GM19351 (cell line): Measurements from ENCODE around the gene UBE2D1.

ENCODE experiments used
- ATAC-seq: cut with Tn5 transposase; IDR thresholded peaks from one replicate; pipeline ENCODE4 v1.9.1; 2021; ENCODE audit warnings: mild to moderate bottlenecking, moderate library complexity; ENCODE audit not compliant: unreplicated experiment

The UBE2D1 gene

DNA sequence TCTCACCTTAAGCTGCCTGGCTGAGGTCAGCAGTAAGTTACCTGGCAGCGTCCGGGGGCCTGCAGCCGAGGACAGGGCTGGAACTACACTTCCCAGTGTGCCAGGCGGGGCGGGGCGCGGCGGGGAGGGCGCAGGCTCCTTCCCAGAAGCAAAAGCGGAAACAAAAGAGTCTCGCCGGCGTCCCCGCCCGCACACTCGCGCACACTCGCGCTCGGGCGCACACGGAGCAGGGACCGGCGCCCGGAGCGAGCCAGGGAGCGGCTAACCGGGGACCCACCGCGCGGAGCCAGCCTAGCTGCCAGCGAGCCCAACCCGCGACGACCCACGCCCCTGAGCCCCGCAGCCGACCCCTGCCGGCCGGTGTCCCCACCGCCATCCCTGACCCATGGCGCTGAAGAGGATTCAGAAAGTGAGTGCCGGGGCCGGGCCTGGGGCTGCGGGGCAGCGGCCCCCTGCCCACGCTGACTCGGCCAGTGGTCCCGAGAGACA is at the start of gene UBE2D1:
UBE2D1 (plus strand) TSS at position 190 of the 489 bp plus-strand sequence; CDS start at position 386, 196 bp downstream.
- peak; percentile 96 for ATAC-seq

- ATAC-seq = peak; percentile 91
Measured at GRCh38 chr10:58291538-58292174, 43.1 kb upstream of the UBE2D1 start.

- ATAC-seq = no peak
Measured at GRCh38 chr10:58293989-58294388, 40.8 kb upstream of the UBE2D1 start.

DNA sequence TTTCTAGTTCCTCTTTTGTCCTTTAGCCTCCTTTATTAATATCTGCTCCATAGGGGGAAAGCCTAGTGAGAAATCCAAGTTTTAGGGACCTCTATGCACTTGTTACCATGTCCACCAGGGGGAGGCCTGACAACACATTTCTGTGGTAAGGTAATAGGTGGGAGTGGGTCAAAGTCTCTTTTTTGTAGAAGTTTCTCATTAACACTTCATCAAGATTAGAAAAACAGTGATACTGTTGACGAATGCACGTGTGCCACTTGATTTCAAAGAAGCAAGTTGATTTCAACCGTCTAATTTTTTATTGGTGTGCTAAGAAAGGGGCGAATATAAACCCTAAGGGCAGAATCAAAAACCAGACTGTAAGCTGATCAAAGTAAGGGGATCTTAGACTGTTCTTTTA is 35.2 kb upstream of the UBE2D1 start:
- peak; percentile 97 for ATAC-seq

DNA sequence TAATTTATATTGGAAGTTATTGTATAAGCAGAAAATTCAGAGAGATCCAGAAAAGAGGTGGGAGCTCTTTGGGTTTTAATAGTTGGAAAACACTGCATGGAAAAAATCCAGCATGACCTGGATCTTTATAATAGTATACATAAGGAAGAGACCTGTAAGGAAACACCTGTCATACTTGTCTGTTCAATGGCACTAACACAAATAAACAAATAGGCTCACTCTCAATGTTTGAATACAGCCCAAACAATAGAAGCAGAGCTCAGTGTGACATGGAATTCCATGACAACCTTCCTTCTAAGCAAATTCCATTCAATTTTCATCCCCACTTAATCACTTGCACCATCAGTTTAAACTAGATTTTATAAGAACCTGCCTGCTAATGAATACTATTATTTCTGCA is 34.1 kb upstream of the UBE2D1 start:
- no peak for ATAC-seq

DNA sequence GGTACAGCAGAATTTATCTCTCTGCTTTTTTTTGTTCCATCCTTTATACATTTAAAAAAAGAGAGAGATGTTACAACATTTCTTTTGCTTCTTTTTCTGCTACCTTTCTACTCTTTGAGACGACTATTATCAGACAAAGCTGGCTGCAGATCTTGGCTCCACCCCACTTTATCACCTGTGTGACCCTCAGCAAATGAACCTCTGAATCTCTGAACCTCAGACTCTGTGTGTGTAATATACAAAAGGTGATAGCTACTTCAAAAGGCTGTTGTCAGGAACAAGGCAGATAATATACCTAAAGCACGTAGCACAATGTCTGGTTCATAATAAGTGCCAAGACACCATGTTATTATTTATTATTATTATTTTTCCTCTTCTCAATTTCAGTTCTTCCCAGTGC is 32.6 kb upstream of the UBE2D1 start:
- ATAC-seq = no peak

- no peak for ATAC-seq
Measured at GRCh38 chr10:58304099-58304633, 30.6 kb upstream of the UBE2D1 start.

DNA sequence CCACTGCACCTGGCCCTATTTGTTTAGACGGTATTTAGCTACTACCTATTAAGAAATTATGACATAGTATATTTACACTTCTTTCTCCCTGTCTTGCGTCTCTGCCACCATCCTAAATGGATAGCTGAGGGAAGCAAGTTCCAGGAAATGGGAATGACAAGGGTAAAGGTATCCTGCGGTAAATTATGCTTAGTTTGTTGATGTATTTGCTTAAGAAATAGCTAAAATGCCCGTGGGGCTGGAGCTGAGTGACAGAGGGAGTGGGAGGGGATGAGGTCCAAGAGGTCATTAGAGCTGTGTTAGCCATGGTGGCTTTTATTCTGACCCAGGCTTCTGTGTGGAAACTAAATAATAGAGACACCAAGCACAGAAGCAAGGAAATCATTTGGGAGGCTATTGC is 29.0 kb upstream of the UBE2D1 start:
- no peak for ATAC-seq

- ATAC-seq = no peak
Measured at GRCh38 chr10:58307676-58308075, 27.1 kb upstream of the UBE2D1 start.

DNA sequence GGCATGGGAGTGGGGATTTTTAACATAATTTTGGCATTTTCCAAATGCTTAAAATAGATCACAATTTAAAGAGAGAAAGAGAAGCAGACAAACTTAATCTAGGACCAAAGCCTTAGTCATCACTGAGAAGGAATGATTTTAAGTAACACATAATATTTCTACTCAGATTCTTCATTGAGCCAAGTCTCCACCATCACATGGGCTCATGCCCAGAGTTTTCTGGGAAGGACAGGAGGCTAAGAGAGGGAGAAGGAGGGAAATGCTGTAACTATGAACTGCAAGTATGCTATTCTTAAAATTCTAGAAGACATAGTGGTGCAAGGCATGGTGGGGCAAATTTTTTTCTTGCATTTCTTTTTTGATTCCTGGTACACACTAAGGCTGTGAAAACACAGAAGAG is 23.8 kb upstream of the UBE2D1 start:
- no peak for ATAC-seq

DNA sequence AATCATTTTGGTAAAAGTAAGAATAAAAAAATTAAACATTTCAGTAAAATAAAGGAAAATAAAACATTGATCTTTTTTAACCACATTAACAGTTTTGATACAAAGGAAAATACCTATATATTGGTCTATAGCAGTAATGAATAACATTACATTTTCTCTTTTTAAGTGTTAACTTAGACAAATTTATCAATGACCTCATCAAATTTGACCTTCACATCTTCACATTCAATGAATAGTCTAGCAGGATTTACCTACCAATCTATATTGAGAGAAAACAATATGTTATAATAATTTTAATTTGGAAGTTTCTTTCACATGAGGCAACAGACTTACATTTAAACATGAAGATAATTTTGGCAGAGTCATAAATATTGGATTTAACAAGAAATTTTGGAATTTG is 17.9 kb upstream of the UBE2D1 start:
- no peak for ATAC-seq

DNA sequence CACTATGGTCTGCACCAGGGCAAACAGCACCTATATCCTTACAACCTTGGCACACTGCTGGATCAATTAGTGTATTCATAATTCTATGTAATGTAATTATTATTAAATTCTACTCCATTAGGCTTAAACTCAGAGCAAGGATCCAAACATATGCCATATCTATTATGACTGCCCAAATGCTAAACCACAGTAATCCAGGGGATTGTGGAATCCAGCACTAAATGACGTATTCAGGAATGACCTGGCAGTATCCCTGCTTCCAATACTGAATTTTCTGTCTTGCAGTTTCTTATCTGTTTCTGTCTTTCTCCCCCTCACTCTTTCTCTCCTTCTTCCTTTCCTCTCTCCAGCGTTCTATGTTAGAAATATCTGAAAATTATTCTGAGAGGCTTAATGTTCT is 16.5 kb upstream of the UBE2D1 start:
- no peak for ATAC-seq

GRCh38 chr10:58319599-58319998 is 15.2 kb upstream of the UBE2D1 start:
- ATAC-seq = no peak

DNA sequence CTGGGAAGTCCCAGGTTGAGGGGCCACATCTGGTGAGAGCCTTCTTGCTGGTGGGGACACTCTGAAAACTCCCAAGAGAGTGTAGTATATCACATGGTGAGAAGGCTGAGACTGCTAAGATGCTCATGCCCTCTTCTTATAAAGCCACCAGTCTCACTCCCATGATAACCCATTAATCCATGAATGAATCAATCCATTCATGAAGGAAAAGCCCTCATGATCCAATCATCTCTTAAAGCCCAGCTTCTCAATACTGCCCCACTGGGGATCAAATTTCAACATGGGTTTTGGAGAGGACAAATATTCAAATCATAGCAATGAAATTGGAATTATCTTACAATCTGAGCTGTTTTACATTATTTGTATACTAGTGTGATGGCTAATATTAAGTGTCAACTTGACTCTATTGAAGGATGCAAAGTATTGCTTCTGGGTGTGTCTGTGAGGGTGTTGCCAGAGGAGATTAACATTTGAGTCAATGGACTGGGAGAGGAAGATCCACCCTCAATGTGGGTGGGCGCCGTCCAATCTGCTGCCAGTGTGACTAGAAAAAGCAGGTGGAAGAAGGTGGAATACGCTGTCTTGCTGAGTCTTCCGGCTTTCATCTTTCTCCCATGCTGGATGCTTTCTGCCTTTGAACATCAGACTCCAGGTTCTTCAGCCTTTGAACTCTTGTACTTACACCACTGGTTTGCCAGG is 14.3 kb upstream of the UBE2D1 start:
- no peak for ATAC-seq

DNA sequence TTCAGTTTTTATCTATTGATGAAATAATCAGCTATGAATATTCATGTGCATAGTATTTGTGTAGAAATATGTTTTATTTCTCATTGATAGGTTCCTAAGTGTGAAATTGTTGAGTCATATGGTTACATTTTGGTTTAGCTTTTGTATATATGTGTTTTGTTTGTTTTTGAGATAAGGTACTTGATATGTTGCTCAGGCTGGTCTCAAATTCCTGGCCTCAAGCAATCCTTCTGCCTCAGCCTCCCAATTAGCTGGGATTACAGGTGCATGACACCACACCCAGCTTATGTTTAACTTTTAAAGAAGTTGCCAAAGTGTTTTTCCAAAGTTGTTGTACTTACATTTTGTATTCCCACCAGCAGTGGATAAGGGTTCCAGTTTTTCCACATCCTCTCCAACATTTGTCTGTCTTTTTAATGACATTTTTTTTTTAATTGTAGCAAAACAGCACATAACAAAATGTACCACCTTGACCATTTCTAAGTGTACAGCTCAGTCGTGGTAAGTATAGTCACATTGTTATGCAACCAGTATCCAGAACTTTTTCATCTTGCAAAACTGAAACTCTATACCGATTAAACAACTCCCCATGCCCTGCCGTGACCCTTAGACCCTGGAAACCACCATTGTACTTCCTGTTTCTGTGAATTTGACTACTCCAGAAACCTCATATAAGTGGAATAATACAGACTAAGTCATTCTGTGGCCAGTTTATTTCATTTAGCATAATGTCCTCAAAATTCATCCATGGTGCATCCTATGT is 12.6 kb upstream of the UBE2D1 start:
- ATAC-seq = peak; percentile 75

- ATAC-seq = no peak
Measured at GRCh38 chr10:58322835-58323209, 12.0 kb upstream of the UBE2D1 start.

- no peak for ATAC-seq
Measured at GRCh38 chr10:58326967-58327381, 7.8 kb upstream of the UBE2D1 start.

- ATAC-seq = no peak
Measured at GRCh38 chr10:58328233-58328632, 6.6 kb upstream of the UBE2D1 start.

- ATAC-seq = no peak
Measured at GRCh38 chr10:58330431-58330830, 4.4 kb upstream of the UBE2D1 start.

DNA sequence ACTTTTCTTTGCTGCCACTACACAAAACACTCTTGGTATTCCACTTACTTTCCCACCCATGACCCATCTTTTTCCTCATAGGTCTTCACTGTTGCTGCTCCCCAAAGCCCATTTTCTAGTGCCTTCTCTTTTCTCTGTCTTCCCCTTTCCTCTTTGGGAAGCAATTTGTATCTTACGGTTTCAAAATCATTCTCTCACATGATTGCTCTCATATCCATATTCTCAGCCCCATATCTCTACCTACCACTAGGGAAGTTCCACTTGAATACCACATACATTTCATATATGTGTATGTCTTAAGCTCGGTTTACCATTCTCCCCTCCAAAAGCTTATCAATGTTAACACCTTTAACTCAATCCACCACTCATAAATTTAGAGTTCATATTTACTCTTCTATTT is 3.2 kb upstream of the UBE2D1 start:
- ATAC-seq = no peak

DNA sequence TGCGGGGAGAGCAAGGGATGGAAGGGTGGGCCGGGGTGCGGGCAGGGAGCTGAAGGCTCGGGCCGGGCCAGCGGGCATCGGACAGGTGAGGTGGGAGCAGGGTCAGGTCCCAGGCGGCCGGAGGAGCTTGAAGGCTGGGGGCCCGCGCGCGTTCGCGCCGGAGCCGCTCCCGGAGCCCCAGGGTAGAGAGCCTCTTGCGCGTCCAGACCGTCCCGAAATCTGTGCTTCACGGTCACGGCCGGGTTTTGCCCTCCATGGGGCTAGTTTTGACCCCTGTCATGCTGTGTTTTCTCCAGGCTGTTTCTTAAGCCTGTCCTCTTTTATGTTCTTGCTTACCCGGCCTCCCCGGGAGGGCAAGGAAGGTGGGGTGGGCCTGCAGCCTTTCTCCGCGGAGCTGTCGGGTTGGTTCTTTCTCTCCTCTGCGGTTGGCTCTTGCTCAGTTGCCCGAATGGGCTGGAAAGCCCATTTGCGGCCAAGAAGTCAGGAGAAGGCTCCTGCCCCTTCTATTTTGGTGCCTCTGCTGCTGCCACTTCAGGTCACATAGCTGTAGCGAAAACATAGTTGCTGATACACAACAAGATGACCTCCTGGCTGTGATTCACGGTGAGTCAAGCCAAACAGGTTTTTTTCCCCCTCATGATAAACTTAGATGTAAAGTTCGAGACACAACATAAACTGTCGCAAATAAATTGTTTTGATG is 650 bp downstream of the UBE2D1 start:
- ATAC-seq = peak; percentile 52
